GM21367 (cell line): ENCODE data around the gene PTHLH.

Experiments used
- ATAC-seq: cut with Tn5 transposase; IDR thresholded peaks from one replicate; pipeline ENCODE4 v1.9.1; 2021; ENCODE audit not compliant: unreplicated experiment

Gene PTHLH

DNA sequence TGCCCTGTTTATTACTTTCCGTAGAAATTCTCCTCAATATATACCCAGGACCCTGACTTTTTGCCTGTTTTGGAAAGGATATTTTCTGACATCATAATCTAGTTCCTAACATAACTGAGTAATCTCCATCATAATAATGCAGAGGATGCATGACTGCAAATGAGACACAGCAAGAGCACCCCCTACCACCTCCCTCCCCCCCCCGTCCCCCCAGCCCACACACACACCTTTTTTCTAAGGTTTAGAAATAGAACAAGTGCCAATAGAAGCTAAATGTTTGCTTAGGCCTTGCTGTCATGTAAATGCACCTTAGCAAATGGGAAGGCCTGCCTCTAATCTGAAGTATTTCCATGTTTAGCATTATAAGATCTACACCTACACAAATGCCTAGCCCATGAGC, at the start of gene PTHLH:
Gene PTHLH, minus strand, starts transcription at position 13 of the 400 bp plus-strand sequence. CDS start 3,239 bp downstream, outside the sequence.
- ATAC-seq, result no peak

GRCh38 chr12:28021704-28022103, 49.2 kb upstream of the PTHLH start:
- ATAC-seq, result no peak

DNA sequence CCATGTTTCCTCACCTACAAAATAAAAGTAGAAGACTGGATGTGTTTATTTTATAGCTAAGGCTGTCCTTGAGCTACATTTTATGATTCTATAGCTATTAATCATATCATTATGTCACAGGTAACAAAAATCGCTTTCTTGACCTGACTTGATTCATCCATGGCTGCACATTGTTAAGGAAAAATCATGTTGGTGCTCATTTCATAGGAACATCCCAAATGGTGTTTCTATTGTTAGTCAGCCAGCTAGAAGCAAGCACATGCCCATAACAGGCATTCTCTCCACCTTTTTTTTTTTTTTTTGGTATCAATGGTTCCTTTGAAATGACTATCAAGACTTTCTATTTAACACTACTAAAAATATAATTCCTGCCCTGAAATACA, 45.3 kb upstream of the PTHLH start:
- ATAC-seq, result no peak

GRCh38 chr12:28017126-28017872, 44.8 kb upstream of the PTHLH start:
- no peak for ATAC-seq

DNA sequence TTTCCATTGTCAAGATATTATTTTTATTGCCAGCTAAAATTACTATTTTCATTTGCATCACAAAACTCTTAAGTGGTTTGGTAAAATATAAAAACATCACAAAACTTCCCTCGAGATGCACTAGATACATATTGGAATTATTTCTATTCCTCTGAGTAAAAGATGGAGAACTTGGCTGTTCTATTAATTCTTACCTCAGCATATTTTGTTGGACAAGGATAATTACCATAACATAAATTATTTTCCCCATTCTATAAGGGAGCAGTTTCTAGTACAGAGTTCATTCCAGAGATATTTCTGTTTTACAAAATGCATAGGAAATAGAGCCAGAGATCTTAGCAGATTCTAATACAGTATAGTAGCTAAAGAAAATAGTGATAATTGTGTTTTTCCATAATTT, 42.6 kb upstream of the PTHLH start:
- ATAC-seq, result no peak

DNA sequence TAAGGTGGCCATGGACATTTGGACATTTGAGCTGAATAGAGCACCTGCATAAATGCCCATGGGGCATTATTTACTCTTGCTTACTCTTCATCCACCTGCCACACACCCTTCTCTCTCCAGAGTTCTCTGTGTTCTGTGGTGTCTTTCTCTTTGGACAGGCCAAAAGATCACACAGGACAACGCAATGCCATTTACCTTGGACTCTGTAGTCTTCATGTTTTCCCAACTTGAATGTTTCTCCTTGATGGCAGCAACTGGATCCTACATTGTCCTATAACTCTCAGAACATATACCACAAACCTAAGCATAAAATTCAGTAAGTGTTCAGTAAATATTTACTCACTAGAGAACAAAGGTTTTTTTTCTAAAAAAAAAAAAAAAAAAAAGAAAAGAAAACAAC, 41.7 kb upstream of the PTHLH start:
- no peak for ATAC-seq

DNA sequence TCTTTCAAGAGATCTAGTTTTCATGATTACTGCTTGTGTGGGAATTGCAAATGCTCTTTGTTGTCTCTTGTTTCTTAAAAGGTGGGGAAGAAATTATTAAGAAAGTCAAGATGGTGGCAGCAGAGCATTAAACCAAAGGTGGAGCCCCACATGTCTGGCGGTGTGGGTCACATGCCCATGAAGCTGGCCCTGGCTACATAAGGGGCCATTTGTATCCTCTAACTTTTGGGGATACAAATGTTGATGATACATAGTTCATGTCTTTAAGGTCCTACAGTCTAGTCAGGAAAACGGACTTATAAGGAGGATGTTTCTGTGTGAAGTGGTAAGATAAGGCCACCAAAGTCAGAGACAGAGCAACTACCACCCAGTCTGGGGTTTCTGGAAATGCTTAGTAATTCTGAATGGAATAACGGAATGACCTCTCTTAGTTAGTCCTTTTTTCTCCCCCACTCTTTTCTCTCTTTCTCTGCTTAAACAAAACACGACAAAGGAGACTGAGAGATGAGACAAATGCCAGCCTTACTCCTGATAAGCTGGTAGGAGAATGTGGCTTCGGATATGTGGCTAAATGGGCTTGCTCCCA, 39.9 kb upstream of the PTHLH start:
- ATAC-seq, result no peak

- no peak for ATAC-seq
Measured at GRCh38 chr12:28010036-28010435, 37.5 kb upstream of the PTHLH start.

- ATAC-seq, result no peak
Measured at GRCh38 chr12:27999970-28000369, 27.4 kb upstream of the PTHLH start.

DNA sequence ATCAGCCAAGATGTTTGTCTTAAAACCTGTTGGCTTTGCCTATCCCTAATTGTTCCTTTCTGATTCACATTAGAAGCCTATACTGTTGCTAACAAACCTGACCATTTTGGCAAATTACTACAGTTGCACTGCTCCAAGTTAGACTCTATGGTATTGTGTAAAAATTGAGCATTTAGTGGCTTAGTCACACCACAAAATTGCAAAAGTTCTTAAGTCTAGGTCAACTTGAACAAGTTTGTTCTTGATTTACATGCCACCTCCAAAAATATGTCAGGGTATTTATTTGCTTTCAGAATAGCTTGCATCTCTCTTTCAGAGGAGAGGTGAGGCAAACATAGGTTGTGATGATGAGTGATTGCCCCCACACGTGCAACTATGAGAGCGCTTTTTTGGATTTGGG, 27.0 kb upstream of the PTHLH start:
- no peak for ATAC-seq

GRCh38 chr12:27998658-27999057, 26.1 kb upstream of the PTHLH start:
- no peak for ATAC-seq

DNA sequence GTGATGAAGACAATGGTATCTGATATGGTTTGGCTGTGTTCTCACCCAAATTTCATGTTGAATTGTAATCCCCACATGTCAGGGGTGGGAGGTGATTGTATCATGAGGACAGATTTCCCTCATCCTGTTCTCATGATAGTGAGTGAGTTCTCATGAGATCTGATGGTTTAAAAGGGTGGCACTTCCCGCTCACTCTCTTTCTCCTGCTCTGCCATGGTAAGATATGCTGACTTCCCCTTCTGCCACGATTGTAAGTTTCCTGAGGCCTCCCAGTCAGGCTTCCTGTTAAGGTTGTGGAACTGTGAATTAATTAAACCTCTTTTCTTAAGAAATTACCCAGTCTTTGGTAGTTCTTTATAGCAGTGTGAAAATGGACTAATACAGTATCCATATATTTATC, 25.6 kb upstream of the PTHLH start:
- ATAC-seq, result no peak

DNA sequence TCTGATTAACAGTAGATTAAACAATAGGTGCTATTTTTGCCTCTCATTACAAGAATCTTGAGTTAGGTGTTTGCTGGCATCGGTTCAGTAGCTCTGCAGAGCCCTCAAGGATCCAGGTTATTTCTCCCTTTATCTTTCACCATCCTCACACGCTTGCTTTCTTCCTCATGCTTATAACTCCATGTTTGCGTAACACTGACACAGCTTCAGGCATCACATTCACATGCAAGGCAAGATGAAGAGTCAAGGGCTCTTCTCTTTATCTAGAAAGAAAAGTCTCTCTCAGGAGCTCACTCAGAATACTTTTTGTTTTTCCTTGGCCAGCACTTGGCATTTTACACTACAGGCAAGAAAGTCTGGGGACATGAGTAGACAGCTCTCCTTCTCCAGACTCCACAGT, 24.2 kb upstream of the PTHLH start:
- no peak for ATAC-seq

DNA sequence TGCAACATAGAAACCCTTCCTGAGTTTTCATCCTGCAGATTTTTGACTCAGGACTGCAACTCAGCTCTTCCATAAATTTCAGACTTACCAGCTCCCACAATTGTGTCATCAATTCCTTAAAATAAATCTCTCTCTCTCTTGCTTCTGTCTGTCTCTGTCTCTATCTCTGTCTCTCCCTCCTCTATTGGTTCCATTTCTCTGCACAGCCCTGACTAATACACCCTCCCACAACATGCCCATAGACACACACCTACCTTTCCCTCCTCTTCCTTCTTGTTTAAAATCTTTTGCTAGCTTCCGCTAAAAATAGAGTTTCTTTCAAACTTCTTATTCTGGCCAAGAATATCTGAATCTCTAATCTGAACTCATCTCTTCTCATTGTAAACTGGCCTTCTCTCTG, 22.9 kb upstream of the PTHLH start:
- no peak for ATAC-seq

GRCh38 chr12:27988594-27989233, 16.2 kb upstream of the PTHLH start:
- ATAC-seq, result no peak

- ATAC-seq, result no peak
Measured at GRCh38 chr12:27987331-27987730, 14.8 kb upstream of the PTHLH start.

GRCh38 chr12:27984275-27984674, 11.7 kb upstream of the PTHLH start:
- no peak for ATAC-seq

DNA sequence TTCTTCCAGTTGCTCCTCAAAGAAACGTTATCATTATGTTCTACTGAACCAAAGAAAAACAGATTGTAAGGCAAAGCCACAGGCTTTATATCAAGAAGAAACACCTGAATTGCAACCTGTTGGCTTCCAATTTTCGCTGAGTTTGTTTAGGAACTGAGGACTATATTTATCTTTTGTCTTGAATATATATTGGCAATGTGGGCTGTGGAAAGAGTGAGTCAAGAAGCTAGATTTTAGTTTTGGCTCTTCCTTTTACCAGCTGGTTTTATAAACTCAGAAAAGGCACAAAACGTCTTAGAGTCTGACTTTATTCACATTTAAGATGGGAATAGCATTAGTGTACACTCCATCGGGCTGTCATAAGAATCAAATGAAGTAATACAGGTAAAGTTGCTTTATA, 10.4 kb upstream of the PTHLH start:
- ATAC-seq, result no peak

GRCh38 chr12:27982385-27982784, 9.9 kb upstream of the PTHLH start:
- no peak for ATAC-seq

GRCh38 chr12:27981874-27982273, 9.3 kb upstream of the PTHLH start:
- no peak for ATAC-seq

GRCh38 chr12:27979145-27979544, 6.6 kb upstream of the PTHLH start:
- ATAC-seq, result no peak
